Left ventricle myocardium inferior (tissue), 1 donor: ENCODE results near the gene CREB5. TPM values are rescaled to one million over a fixed set of nuclear protein-coding genes. Genes with fewer than 3 reads are reported as not detected.

Source experiments
- DNase-seq: peaks from one replicate; pipeline ENCODE4 v3.0.0-alpha.2; 2020
- H3K27ac ChIP-seq: fragments of 200-600 bp; replicated peaks from 2 replicates; pipeline ENCODE4 v1.8.0; 2021
- H3K27me3 ChIP-seq: fragments of 200-600 bp; 2 replicates; pipeline ENCODE4 v1.8.0; 2021; ENCODE audit warnings: low read depth
- H3K36me3 ChIP-seq: fragments of 200-600 bp; 2 replicates; pipeline ENCODE4 v1.8.0; 2021
- H3K4me1 ChIP-seq: fragments of 200-600 bp; 2 replicates; pipeline ENCODE4 v1.8.0; 2021
- H3K4me3 ChIP-seq: fragments of 200-600 bp; 2 replicates; pipeline ENCODE4 v1.8.0; 2021; ENCODE audit warnings: mild to moderate bottlenecking, moderate library complexity
- H3K9me3 ChIP-seq: fragments of 200-600 bp; replicated peaks from 2 replicates; pipeline ENCODE4 v1.8.0; 2021
- CTCF ChIP-seq: fragments of 200-600 bp; IDR thresholded peaks from 2 replicates; pipeline ENCODE4 v1.8.0; 2021; ENCODE audit warnings: antibody characterized with exemption, mild to moderate bottlenecking, borderline replicate concordance
- intact Hi-C: fragments of 100-400 bp; cut with micrococcal nuclease; formaldehyde crosslinking; loops from one replicate; pipeline ENCODE4 v1.11.0; 2022
- total RNA-seq: library from RNA; stranded (reverse); fragmentation: NEBNext Ultra II Directional; extraction: Animal tissue kit (Norgen Biotek cat#: 25700); gene quantifications from one replicate; pipeline ENCODE4 v1.2.1, GENCODE V29; 2021
- donor health status: DM: no; HTN: yes; CAD: no; lungs with severe emphysema.

CREB5 gene
- total RNA-seq, 1 donor from 2014 or later = 9.8 TPM

DNA sequence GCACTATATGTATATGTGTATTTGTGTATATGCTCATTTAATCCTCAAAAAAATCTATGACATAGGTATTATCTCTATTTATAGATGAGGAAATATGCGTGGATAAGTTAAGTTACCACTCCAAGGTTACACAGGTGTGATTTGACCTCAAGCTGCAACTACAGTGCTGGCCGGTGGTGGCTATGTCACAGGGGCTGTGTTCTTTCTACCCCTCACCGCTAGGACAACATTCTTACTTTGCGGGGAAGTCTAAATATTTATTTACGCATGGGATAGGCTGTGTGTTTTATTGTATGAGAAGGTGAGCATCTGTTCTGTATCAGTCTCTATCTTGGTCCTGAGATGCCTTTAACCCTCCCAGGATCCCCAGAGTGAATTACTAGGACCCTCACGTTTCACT is 60.0 kb downstream of the CREB5 start:
- H3K4me1 ChIP-seq = peaks cover 10% of the 10 kb centered on the region
- no peak for DNase-seq
- no peaks in the 10 kb centered on the region for H3K9me3 ChIP-seq
- intact Hi-C loops = no loop called here
- no peak for TF ChIP-seq CTCF
- no peak overlapping the region for H3K4me3 ChIP-seq
- H3K27me3 ChIP-seq = no peaks in the 10 kb centered on the region
- H3K27ac ChIP-seq = no peak overlapping the region
- no peaks in the 10 kb centered on the region for H3K36me3 ChIP-seq

DNA sequence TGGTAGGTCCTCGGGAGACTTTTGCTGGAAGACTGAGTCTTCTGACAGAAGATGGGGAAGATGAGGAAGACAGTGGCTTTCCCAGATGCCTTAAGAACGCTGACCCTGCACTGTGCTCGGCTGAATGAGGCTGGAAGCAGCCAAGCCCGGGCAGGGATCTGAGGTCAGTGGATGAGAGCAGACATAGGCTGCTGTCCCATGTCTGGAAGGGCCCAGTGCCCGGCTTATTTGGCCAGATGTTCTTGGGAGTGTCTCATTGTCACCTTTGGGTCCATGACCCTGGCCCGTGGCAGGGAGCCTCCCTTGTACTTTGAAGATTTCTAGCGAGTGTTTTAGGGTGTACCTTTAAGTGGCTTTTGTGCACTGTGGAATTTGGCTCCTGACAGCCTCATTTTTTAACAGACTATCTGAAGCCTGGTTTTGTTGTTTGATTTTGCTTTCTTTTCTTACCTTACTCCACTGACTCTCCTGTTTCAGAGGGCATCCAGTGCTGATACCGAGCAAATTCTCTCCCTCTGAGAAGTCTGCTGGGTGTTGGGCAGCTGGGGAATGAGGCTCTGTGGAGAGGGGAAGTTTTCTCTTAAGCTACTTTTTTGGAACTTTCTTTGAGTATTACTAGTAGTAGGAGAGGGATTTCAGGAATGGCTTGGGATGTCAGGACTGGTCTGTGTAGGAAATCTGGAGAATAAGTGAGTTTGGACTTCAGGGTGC is 61.4 kb downstream of the CREB5 start:
- Histone ChIP-seq H3K4me1 (peaks cover 16% of the 10 kb centered on the region), H3K27ac (peak overlapping the region; percentile 48), H3K4me3 (peak overlapping the region; percentile 0), H3K9me3 (no peaks in the 10 kb centered on the region), H3K27me3 (no peaks in the 10 kb centered on the region), H3K36me3 (no peaks in the 10 kb centered on the region)
- DNase-seq = peak; percentile 53
- intact Hi-C loops = no loop called here
- no peak for TF ChIP-seq CTCF

GRCh38 chr7:28474282-28474638 is 61.9 kb downstream of the CREB5 start:
- intact Hi-C loops = no loop called here
- no peaks in the 10 kb centered on the region for H3K36me3 ChIP-seq
- no peak for TF ChIP-seq CTCF
- no peaks in the 10 kb centered on the region for H3K27me3 ChIP-seq
- H3K9me3 ChIP-seq = no peaks in the 10 kb centered on the region
- peaks cover 19% of the 10 kb centered on the region for H3K4me1 ChIP-seq
- H3K27ac ChIP-seq = peak overlapping the region; percentile 48
- no peak for DNase-seq
- peak overlapping the region; percentile 0 for H3K4me3 ChIP-seq

DNA sequence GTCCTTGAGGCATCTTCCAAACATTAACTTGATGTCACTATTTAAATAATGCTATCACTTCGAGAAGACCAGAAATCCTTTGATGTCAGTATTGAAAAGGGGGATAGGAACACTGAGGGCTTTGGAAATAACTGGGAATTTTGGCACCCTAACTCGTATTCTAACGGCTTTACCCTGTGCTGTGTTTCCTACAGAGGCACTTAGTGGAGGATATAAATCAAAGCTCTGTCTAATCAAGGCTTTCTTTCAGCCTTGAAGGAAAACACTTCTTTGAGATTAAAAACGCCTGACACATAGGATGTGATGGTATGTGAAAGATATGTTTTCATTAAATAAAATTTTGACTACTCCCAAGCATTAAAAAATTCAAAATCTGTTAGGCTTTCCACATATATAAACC is 62.3 kb downstream of the CREB5 start:
- TF ChIP-seq CTCF = no peak
- Histone ChIP-seq H3K4me1 (peaks cover 19% of the 10 kb centered on the region), H3K27ac (peak overlapping the region; percentile 48), H3K27me3 (no peaks in the 10 kb centered on the region), H3K4me3 (peak overlapping the region; percentile 0), H3K36me3 (no peaks in the 10 kb centered on the region), H3K9me3 (no peaks in the 10 kb centered on the region)
- intact Hi-C loops = no loop called here
- no peak for DNase-seq

- intact Hi-C loops = no loop called here
- H3K27ac ChIP-seq = no peak overlapping the region
- H3K36me3 ChIP-seq = no peaks in the 10 kb centered on the region
- H3K4me3 ChIP-seq = no peak overlapping the region
- no peak for TF ChIP-seq CTCF
- H3K9me3 ChIP-seq = no peaks in the 10 kb centered on the region
- H3K27me3 ChIP-seq = no peaks in the 10 kb centered on the region
- no peak for DNase-seq
- H3K4me1 ChIP-seq = peaks cover 32% of the 10 kb centered on the region
Measured at GRCh38 chr7:28477041-28477442, 64.7 kb downstream of the CREB5 start.

DNA sequence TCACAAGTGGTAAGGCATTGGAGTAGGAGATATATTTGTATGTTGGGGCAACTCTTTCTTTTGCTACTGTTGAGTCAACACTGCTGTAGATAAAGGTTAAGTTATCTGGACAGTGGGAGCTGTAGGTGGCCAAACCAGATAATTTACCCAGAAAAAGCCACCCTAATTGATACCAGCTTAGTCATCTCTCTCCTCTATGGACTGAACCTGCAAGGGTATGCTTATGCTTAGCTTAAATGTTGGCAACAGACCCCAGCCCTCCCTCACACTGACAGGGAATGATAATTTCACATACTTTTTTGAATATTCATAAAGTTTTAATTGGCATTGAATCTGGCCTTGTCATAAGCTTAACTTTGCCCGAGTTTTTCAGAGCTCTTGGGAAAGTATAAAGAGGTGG is 66.3 kb downstream of the CREB5 start:
- Histone ChIP-seq H3K27me3 (no peaks in the 10 kb centered on the region), H3K9me3 (no peaks in the 10 kb centered on the region), H3K36me3 (no peaks in the 10 kb centered on the region), H3K4me1 (peaks cover 28% of the 10 kb centered on the region), H3K4me3 (no peak overlapping the region), H3K27ac (no peak overlapping the region)
- no peak for TF ChIP-seq CTCF
- DNase-seq = no peak
- intact Hi-C loops = no loop called here
